Muscle of back (tissue), 11 donors: ENCODE measurements around the gene RASSF3. TPM values are rescaled to one million over a fixed set of nuclear protein-coding genes. Genes with fewer than 3 reads are reported as not detected.
"Not testable (repeated sequence)": the region's sequence is repeated elsewhere in the genome, so short reads cannot be mapped to it uniquely, and the experiment has no call there.

Source experiments
- DNase-seq, 3 donors: peaks; one replicate each; pipeline versions ENCODE4 v3.0.0 to v3.0.0-alpha.2; 2013
- polyA plus RNA-seq, 10 donors: library from polyadenylated mRNA; unstranded; fragments of 120-200 nt; gene quantifications; one replicate each; pipeline ENCODE4 v1.2.1, GENCODE V29; 2013; ENCODE audit not compliant: insufficient read length in 10 of 10

RASSF3 gene
- polyA plus RNA-seq, 10 donors: 37.6 to 84.9 (median 53.5) TPM

- DNase-seq: no peak
These were observed 20.9 kb downstream of the RASSF3 start for GRCh38 chr12:64631197-64631596.

- DNase-seq: no peak
These were observed 23.0 kb downstream of the RASSF3 start for GRCh38 chr12:64633011-64633939.

GRCh38 chr12:64633940-64634337 lies 23.6 kb downstream of the RASSF3 start:
- no peak for DNase-seq

- DNase-seq: no peak
These were observed 24.3 kb downstream of the RASSF3 start for GRCh38 chr12:64634508-64635092.

GRCh38 chr12:64635356-64635998 lies 25.2 kb downstream of the RASSF3 start:
- DNase-seq: no peak

GRCh38 chr12:64636856-64637255 lies 26.6 kb downstream of the RASSF3 start:
- no peak for DNase-seq

GRCh38 chr12:64639466-64639865 lies 29.2 kb downstream of the RASSF3 start:
- no peak for DNase-seq

- no peak for DNase-seq
These were observed 36.0 kb downstream of the RASSF3 start for GRCh38 chr12:64646318-64646717.

GRCh38 chr12:64649487-64649886 lies 39.2 kb downstream of the RASSF3 start:
- no peak for DNase-seq

- no peak for DNase-seq
These were observed 40.5 kb downstream of the RASSF3 start for GRCh38 chr12:64650762-64651161.

GRCh38 chr12:64652346-64652745 lies 42.1 kb downstream of the RASSF3 start:
- DNase-seq: no peak

- DNase-seq: no peak
These were observed 42.8 kb downstream of the RASSF3 start for GRCh38 chr12:64653123-64653522.

GRCh38 chr12:64653907-64654306 lies 43.6 kb downstream of the RASSF3 start:
- not testable (repeated sequence) for DNase-seq

GRCh38 chr12:64655141-64655540 lies 44.8 kb downstream of the RASSF3 start:
- DNase-seq: no peak

- DNase-seq: no peak
These were observed 46.1 kb downstream of the RASSF3 start for GRCh38 chr12:64656429-64656828.

GRCh38 chr12:64658892-64659481 lies 48.7 kb downstream of the RASSF3 start:
- DNase-seq: no peak

GRCh38 chr12:64660237-64661018 lies 50.1 kb downstream of the RASSF3 start:
- no peak for DNase-seq

- no peak for DNase-seq
These were observed 52.7 kb downstream of the RASSF3 start for GRCh38 chr12:64663015-64663414.

GRCh38 chr12:64665514-64665913 lies 55.2 kb downstream of the RASSF3 start:
- DNase-seq: peak in 1 of 3 donors; percentile 49

GRCh38 chr12:64666054-64666914 lies 56.0 kb downstream of the RASSF3 start:
- DNase-seq: no peak
